HG03095 (cell line): ENCODE measurements around the gene KCNJ11.

Source experiments
- ATAC-seq: cut with Tn5 transposase; IDR thresholded peaks from one replicate; pipeline ENCODE4 v1.9.1; 2021; ENCODE audit warnings: moderate library complexity; ENCODE audit not compliant: unreplicated experiment

KCNJ11 gene

GRCh38 chr11:17410606-17411379, 22.3 kb upstream of the KCNJ11 start:
- no peak for ATAC-seq

DNA sequence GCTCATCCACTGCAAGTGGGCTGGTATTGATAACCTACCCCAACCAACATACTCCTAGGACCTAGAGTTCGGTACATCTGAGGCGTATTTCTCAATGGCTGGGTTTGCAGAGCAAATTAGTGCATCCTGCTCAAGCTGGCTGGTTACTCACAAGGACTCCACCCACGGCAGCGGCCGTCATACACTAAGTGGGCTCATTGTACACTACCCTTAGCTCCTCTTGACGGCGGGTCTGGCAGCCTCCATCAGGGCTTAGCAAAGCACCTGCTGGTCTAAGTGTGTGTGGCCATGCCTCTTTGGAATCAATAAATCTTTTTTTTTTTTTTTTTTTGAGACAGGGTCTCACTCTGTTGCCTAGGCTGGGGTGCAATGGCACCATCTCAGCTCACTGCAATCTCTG, 20.2 kb upstream of the KCNJ11 start:
- ATAC-seq, result no peak

DNA sequence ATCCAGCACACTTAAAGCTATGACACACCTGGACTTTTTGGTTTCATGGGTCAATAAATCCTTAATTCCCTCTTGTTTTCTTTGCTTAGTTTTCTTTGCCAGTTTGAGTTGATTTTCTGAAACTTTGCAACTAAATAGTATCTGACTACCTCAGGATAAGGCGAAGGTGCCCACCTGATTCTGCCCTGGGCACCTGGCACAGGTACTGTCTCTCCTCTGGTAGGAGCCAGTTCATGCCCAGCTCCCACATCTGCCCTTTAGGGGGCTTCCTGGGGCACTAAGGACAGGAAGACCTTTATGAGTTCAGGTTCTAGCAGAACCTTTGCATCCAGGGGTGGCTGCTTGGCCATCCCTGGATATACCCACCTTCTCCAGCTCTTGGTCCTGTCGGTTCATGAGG, 19.6 kb upstream of the KCNJ11 start:
- ATAC-seq, result no peak

GRCh38 chr11:17407575-17407974, 19.1 kb upstream of the KCNJ11 start:
- no peak for ATAC-seq

DNA sequence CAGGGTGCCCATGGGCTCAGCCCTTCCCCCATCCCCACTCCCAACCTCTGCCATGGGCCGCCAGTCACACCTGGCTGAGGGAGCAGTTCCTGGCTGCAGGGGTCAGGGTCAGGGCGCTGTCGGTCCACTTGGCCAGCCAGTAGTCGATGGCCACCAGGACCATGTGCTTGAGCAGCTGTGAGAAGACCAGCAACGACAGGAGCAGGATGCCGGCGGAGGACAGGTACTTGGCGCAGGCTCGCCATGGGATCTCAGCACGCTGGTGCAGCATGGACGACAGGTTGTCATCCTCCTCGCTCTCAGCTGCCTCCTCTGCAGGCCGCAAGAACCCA, 18.3 kb upstream of the KCNJ11 start:
- ATAC-seq, result no peak

- no peak for ATAC-seq
Measured at GRCh38 chr11:17406082-17406817, 17.8 kb upstream of the KCNJ11 start.

DNA sequence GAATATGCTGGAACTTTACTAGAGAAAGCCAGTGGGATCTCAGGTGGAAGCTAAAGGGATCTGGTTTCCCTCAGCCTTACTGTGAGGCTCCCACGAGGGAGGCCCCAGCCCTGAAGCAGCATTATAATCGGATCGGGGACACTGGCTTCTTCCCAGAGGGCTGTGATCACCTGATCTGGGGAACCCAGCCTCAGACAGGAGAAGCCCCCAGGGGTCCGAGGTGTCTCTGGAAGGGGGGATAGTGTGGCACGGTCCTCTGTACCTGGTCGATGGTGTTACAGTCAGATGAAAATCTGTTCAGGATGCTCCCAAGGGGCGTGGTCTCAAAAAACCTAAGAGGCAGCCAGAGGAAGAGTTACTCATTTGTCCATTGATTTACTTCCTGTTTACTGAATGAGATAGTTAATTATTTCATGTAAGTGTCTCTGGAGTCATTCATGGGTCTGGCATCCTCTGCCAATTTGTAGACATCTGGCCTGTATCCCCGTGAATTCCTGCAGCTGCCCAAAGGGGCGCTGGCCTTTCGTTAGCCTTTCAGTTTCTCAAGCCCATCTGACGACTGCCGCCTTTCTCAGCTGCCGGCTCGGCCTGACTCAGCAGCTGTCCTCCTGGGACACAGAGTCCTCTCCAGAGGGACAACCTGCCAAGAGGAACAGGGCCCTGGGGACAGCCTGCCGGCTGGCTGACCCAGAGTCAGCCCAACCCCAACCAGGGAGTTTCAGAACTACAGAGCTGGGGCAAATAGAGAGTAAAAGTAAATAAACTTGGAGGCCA, 17.0 kb upstream of the KCNJ11 start:
- ATAC-seq, result no peak

- ATAC-seq, result no peak
Measured at GRCh38 chr11:17403980-17404759, 15.7 kb upstream of the KCNJ11 start.

- no peak for ATAC-seq
Measured at GRCh38 chr11:17402486-17402885, 14.0 kb upstream of the KCNJ11 start.

DNA sequence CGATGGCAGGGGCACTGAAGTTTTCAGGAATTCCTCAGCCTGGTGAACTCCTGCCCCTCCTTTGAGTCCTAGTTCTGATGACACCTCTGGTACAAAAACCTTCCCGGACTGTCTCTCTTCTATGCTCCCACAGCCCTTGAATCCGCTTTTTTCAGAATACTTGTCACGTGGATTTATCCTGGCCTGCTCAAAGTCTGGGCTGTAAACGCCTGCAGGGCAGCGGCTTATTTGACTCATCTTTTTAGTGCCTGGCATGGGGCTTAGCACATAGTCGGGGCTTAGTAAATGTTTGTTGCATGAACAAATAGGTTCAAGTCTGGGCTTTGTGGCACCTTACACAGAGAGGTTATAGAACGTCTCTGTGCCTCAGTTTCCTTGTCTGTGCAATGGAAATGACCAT, 13.4 kb upstream of the KCNJ11 start:
- no peak for ATAC-seq

DNA sequence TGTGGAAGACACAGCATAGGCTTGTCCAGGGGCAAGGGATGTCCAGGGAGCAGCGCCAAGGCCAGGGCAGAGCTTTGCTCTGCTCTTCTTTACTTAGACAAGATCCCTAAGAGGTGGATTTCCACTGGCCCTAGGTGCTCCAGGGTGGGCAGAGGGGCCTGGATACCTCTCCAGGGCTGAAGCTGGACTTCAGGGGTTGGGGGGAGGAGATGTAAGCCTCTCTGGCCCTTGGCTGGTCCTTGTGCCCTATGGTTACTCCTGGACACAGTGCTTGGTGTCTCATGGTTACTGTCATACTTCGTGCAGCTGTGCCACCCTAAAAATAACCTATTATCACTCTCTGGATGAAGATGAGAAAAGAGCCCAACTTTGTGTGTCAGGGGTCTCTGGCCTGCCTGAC, 12.9 kb upstream of the KCNJ11 start:
- no peak for ATAC-seq

GRCh38 chr11:17400048-17400775, 11.8 kb upstream of the KCNJ11 start:
- peak; percentile 51 for ATAC-seq

GRCh38 chr11:17399236-17399635, 10.8 kb upstream of the KCNJ11 start:
- ATAC-seq, result no peak

- ATAC-seq, result no peak
Measured at GRCh38 chr11:17397311-17398002, 9.0 kb upstream of the KCNJ11 start.

DNA sequence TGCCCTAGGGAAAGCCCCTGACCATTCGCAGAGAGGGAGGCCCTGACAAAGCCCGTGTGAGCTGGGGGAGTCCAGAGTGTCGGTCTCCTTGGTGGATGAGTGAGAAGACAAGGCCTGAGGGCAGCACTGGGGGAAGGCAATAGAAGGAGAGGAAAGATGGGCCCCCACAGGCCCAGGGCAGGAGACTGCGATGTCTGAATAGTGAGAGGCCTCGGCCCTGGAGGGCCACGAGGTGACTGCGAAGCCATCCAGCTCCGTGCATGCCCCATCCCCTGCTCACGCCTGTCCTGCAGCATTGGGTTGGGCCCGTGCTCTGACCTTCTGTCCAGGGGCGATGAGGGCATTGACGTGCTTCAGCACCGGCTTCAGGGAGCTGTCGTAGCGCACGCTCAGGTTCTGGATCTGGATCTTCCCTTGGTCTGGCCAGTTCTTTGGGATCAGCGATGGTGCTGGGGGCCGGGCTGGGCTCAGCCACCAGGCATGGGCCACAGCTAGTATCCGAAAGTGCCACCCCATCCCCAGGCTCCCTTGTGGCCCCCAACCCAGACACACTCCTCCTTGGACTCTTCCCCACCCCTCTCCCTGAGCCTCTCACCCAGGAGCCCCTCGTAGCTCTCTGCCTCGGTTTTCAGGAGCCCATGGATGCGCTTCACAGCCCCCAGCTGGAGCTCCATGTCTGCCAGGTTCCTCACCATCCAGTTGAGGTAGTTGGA, 8.3 kb upstream of the KCNJ11 start:
- no peak for ATAC-seq

DNA sequence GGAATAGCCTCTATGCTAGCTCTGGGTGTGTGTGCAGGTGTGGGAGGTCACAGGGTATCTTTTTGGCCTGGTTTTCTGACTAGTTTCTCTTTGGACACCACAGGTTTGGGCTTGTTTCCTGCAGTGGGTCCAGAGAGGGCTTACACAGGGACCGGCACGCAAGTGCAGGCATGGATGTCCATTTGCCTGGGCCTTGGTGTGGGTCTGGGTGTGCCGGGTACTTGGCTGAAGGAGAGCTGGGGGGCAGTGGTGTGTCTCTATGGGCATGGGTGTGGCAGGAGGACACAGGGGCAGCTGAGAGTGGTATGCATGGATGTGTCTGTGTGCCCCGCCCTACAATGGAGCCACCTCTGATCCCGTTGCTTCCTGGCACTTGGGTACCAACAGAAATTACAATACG, 7.5 kb upstream of the KCNJ11 start:
- no peak for ATAC-seq

DNA sequence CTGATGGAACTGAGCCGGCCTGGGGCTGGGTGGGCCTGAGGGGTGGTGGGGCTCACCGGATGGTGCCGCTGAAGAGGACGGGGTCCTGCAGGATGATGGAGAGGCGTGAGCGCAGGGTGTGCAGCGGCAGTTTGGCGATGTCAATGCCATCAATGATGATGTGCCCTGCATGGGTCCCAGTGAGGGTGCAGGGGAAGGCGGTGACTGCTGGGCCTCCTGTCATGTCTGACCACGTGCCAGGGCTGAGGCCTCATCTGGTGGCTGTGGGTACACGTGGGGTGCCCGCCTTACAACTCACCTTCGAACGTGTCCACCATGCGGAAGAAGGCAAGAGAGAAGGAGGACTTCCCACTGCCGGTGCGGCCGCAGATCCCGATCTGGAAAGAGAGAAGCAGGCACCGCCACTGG, 7.1 kb upstream of the KCNJ11 start:
- no peak for ATAC-seq

GRCh38 chr11:17394743-17395390, 6.4 kb upstream of the KCNJ11 start:
- no peak for ATAC-seq

GRCh38 chr11:17393472-17393871, 5.0 kb upstream of the KCNJ11 start:
- no peak for ATAC-seq
